ENCODE measurements around the gene NXT1. TPM values are rescaled to one million over a fixed set of nuclear protein-coding genes. Genes with fewer than 3 reads are reported as not detected.

The NXT1 gene
- total RNA-seq, 4 donors from 2014 or later = 16.5 to 43.4 (median 22.8) TPM

GRCh38 chr20:23365390-23366165 is 15.0 kb downstream of the NXT1 start:
- TF ChIP-seq EP300 (IDR thresholded peaks at IDR 0.05; ENCODE audit: low read depth) = no peak
- TF ChIP-seq POLR2AphosphoS5 (IDR thresholded peaks at IDR 0.05) = no peak
- TF ChIP-seq, protein P1, sequence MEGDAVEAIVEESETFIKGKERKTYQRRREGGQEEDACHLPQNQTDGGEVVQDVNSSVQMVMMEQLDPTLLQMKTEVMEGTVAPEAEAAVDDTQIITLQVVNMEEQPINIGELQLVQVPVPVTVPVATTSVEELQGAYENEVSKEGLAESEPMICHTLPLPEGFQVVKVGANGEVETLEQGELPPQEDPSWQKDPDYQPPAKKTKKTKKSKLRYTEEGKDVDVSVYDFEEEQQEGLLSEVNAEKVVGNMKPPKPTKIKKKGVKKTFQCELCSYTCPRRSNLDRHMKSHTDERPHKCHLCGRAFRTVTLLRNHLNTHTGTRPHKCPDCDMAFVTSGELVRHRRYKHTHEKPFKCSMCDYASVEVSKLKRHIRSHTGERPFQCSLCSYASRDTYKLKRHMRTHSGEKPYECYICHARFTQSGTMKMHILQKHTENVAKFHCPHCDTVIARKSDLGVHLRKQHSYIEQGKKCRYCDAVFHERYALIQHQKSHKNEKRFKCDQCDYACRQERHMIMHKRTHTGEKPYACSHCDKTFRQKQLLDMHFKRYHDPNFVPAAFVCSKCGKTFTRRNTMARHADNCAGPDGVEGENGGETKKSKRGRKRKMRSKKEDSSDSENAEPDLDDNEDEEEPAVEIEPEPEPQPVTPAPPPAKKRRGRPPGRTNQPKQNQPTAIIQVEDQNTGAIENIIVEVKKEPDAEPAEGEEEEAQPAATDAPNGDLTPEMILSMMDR (IDR thresholded peaks at IDR 0.05) = no peak
- TF ChIP-seq POLR2A (IDR thresholded peaks at IDR 0.05) = no peak
- WGBS, 2 donors (ENCODE audit: low coverage in 1 of 2) = 91 to 92% methylated on average over 2 to 64 of the region's 65 CpGs
- in situ Hi-C loops (cut with MboI; ENCODE audit: low pct_ligation_motif_present in 1 of 4, low pct_unique_long_range_greater_than_20kb in 1 of 4, low sequenced_read_pairs in 3 of 4) = no loop called here
- H3K27ac ChIP-seq = peak overlapping the region in 1 of 4 donors; percentile 9
- peaks cover 11 to 43% (median 26%) of the 10 kb centered on the region in 4 donors for H3K4me1 ChIP-seq
- DNase-seq = no peak
- intact Hi-C loops (cut with DNase I; ENCODE audit: low total_unique reads) = loop anchor here (5.0 to 10.0 kb wide), 3 partner anchors 49 to 1498 kb away; no protein-coding TSS in a partner anchor
- peaks cover 0 to 10% (median 3%) of the 10 kb centered on the region in 4 donors for H3K36me3 ChIP-seq
- no peak overlapping the region for H3K4me3 ChIP-seq
- H3K9me3 ChIP-seq = no peaks in the 10 kb centered on the region
- H3K27me3 ChIP-seq = no peaks in the 10 kb centered on the region

DNA sequence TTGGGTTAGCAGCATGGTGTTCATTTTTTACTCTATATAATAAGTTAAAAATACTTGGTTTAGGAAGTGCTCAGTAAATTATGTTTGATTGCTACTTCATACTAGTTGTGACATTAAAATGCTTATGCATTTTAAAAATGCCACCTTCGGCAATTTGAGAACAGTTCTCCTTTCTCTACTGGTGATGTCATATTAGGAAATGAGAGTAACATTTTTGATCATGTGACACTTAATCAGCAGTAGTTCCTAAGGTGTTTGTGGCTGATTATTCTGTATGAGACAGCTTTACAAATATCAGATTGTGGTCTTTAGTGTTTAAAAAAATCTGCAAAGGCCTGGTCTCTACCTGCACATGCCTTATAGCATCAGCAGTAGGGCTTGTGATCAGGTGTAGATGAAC is 15.8 kb downstream of the NXT1 start:
- TF ChIP-seq POLR2A (IDR thresholded peaks at IDR 0.05) (no peak), POLR2AphosphoS5 (IDR thresholded peaks at IDR 0.05) (no peak), EP300 (IDR thresholded peaks at IDR 0.05; ENCODE audit: low read depth) (no peak)
- TF ChIP-seq, protein P1 (IDR thresholded peaks at IDR 0.05) = no peak
- 27 to 51% methylated on average over 1 of the region's 1 CpG for WGBS, 2 donors (ENCODE audit: low coverage in 1 of 2)
- Histone ChIP-seq H3K36me3 (peaks cover 0 to 15% (median 5%) of the 10 kb centered on the region in 4 donors), H3K4me3 (no peak overlapping the region), H3K4me1 (peaks cover 11 to 35% (median 18%) of the 10 kb centered on the region in 4 donors), H3K27ac (peak overlapping the region in 1 of 4 donors; percentile 9), H3K9me3 (no peaks in the 10 kb centered on the region), H3K27me3 (no peaks in the 10 kb centered on the region)
- intact Hi-C loops (cut with DNase I; ENCODE audit: low total_unique reads) (loop anchor here (5.0 to 10.0 kb wide), 3 partner anchors 48 to 1499 kb away; no protein-coding TSS in a partner anchor), in situ Hi-C loops (cut with MboI; ENCODE audit: low pct_ligation_motif_present in 1 of 4, low pct_unique_long_range_greater_than_20kb in 1 of 4, low sequenced_read_pairs in 3 of 4) (no loop called here)
- DNase-seq = no peak

DNA sequence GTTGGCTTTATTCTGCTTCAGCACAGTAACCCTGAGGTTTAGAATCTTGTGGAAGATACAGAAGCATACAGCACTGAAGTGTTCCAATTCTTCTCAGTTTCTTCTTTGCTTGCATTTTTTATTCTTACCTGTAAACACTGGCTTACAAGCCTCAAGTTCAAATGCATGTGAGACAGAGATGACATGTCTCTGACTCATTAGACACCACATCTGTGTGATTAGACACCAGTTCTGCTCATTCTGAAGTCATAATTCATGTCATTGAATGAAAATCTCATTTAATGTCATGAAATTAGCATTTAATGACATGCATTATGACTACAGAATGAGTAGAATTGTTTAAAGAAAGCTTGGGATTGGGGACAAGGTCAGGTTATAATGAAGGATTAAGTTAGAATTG is 17.2 kb downstream of the NXT1 start:
- no peak overlapping the region for H3K27ac ChIP-seq
- H3K4me1 ChIP-seq = peaks cover 9 to 33% (median 15%) of the 10 kb centered on the region in 4 donors
- H3K27me3 ChIP-seq = no peaks in the 10 kb centered on the region
- no peak for DNase-seq
- intact Hi-C loops (cut with DNase I; ENCODE audit: low total_unique reads) = loop anchor here (5.0 to 10.0 kb wide), 3 partner anchors 47 to 1500 kb away; no protein-coding TSS in a partner anchor
- TF ChIP-seq POLR2AphosphoS5 (IDR thresholded peaks at IDR 0.05) (no peak), EP300 (IDR thresholded peaks at IDR 0.05; ENCODE audit: low read depth) (no peak), POLR2A (IDR thresholded peaks at IDR 0.05) (no peak)
- TF ChIP-seq, protein P1 (IDR thresholded peaks at IDR 0.05) = no peak
- in situ Hi-C loops (cut with MboI; ENCODE audit: low pct_ligation_motif_present in 1 of 4, low pct_unique_long_range_greater_than_20kb in 1 of 4, low sequenced_read_pairs in 3 of 4) = no loop called here
- no peak overlapping the region for H3K4me3 ChIP-seq
- H3K36me3 ChIP-seq = peaks cover 0 to 17% (median 8%) of the 10 kb centered on the region in 4 donors
- no peaks in the 10 kb centered on the region for H3K9me3 ChIP-seq

DNA sequence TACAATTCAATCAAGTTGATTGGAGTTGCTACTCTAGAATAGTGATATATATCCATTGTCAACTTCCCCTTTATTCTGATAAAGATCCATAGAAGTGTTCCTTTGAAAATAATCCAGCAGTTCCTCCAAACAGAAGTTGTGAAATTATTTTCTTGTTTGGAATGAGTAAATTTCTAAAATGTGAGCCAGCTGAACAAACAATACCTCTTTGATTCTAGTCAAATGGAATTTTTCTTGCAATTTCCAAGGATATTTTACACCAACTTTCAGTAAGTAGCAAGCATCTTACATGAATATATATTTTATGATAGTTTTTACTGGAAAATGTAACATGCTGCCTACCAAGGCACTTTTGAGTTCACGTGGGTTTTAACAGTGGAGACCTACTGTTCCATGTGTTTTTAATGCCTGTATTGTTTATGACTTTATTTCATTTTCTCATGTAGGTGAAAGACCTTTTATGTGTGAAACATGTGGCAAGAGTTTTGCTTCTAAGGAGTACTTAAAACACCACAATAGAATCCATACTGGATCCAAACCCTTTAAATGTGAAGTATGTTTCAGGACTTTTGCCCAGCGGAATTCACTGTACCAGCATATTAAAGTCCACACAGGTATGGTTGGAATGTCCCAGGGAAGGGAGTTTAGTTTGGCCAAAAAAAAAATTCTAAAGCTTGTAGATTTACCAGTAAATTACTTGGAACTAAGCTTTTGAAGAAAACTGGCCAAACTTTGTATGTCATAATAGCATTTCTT is 17.9 kb downstream of the NXT1 start:
- DNase-seq = no peak
- Histone ChIP-seq H3K27ac (no peak overlapping the region), H3K4me3 (no peak overlapping the region), H3K36me3 (peaks cover 0 to 22% (median 8%) of the 10 kb centered on the region in 4 donors), H3K27me3 (no peaks in the 10 kb centered on the region), H3K9me3 (no peaks in the 10 kb centered on the region), H3K4me1 (peaks cover 2 to 26% (median 8%) of the 10 kb centered on the region in 4 donors)
- 93 to 95% methylated on average over 2 of the region's 2 CpGs for WGBS, 2 donors (ENCODE audit: low coverage in 1 of 2)
- TF ChIP-seq, protein P1 (IDR thresholded peaks at IDR 0.05) = no peak
- no peak for TF ChIP-seq POLR2A (IDR thresholded peaks at IDR 0.05)
- no peak for TF ChIP-seq POLR2AphosphoS5 (IDR thresholded peaks at IDR 0.05)
- intact Hi-C loops (cut with DNase I; ENCODE audit: low total_unique reads) (loop anchor here (5.0 to 10.0 kb wide), 3 partner anchors 46 to 1501 kb away; no protein-coding TSS in a partner anchor), in situ Hi-C loops (cut with MboI; ENCODE audit: low pct_ligation_motif_present in 1 of 4, low pct_unique_long_range_greater_than_20kb in 1 of 4, low sequenced_read_pairs in 3 of 4) (no loop called here)

All from transverse colon (tissue), 4 donors.